ENCODE measurements around the gene PSMB9. TPM values are rescaled to one million over a fixed set of nuclear protein-coding genes. Genes with fewer than 3 reads are reported as not detected.

Gene PSMB9
- total and polyA plus RNA-seq, 2 of the 4 experiments (the other 2 are of a cell fraction): 9.0 to 12.8 TPM

DNA sequence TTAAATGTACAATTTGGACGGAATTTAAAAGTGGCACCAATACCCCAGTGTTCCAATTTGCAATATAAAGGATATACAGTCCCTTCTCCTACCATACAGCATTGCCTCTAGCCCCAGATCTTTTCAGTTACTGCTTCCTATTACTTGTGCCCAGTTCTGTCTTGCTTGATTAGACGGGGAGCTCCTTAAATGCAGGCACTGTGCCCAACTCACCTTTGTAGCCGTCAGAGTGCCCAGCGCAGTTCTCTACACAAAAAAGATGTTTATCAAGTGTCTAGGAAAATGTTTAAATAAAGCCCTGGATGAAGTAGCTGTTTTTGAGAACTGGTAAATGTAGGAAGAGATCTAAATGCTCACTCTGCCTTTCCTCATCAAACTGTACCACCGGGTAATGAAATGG lies 23.1 kb upstream of the PSMB9 start:
- Histone ChIP-seq H3K4me3 (ENCODE audit: insufficient read depth, low read depth, low read length) (no peak overlapping the region), H4K91ac (ENCODE audit: insufficient read depth, low read depth, low read length) (no peak overlapping the region), H3K4me2 (ENCODE audit: low read depth, low read length) (no peak overlapping the region), H3K36me3 (ENCODE audit: control insufficient read depth, insufficient read depth, low read length) (peaks cover 31% of the 10 kb centered on the region), H4K8ac (ENCODE audit: low read depth in 2 of 2, low read length in 2 of 2) (no peak overlapping the region), H3K56ac (ENCODE audit: extremely low read depth, insufficient read depth, low read length) (no peak overlapping the region), H4K20me1 (ENCODE audit: insufficient read depth, low read length) (no peaks in the 10 kb centered on the region), H3K4ac (ENCODE audit: low read depth, low read length) (no peak overlapping the region), H3K79me1 (ENCODE audit: low read depth in 1 of 2, low read length in 2 of 2) (no peaks in the 10 kb centered on the region), H3K27ac (ENCODE audit: insufficient read depth, low read length) (no peak overlapping the region), H3K9ac (ENCODE audit: low read depth, low read length) (no peak overlapping the region), H4K5ac (ENCODE audit: low read depth, low read length) (no peak overlapping the region), H2AK5ac (ENCODE audit: low read depth, low read length) (no peak overlapping the region), H3K27me3 (ENCODE audit: control insufficient read depth, insufficient read depth, low read length) (no peaks in the 10 kb centered on the region), H2BK5ac (ENCODE audit: low read depth, low read length, poor library complexity, severe bottlenecking) (no peak overlapping the region), H3K14ac (replicated peaks; ENCODE audit: low read depth, low read length) (no peak overlapping the region), H3K18ac (ENCODE audit: low read depth, low read length) (no peak overlapping the region), H2AFZ (replicated peaks; ENCODE audit: low read length, poor library complexity) (no peak overlapping the region), H3K9me3 (ENCODE audit: control insufficient read depth, insufficient read depth, low read length) (no peaks in the 10 kb centered on the region), H2AK9ac (replicated peaks; ENCODE audit: low read depth, low read length, poor library complexity) (no peak overlapping the region), H2BK15ac (ENCODE audit: low read depth, low read length) (no peak overlapping the region), H3K4me1 (ENCODE audit: control insufficient read depth, insufficient read depth, low read length) (peaks cover 2% of the 10 kb centered on the region; the same call in 1 of the 2 replicates), H3K9me1 (ENCODE audit: insufficient read depth, low read length) (no peaks in the 10 kb centered on the region), H2BK20ac (ENCODE audit: low read depth, low read length) (no peak overlapping the region), H3K23ac (ENCODE audit: low read depth, low read length) (no peak overlapping the region), H2BK120ac (ENCODE audit: low read depth, low read length) (no peak overlapping the region)
- intact Hi-C loops (cut with micrococcal nuclease): no loop called here
- CTCF ChIA-PET: interaction anchor here (0.9 kb wide), 1 partner anchor 37 kb away, joined by 3 read pairs; no protein-coding TSS in a partner anchor
- in situ Hi-C loops (cut with MboI; ENCODE audit: low sequenced_read_pairs): no loop called here
- dilution Hi-C loops (cut with HindIII; ENCODE audit: low sequenced_read_pairs, unreplicated experiment): no loop called here
- WGBS, 2 experiments (ENCODE audit: extremely low coverage in 2 of 2, insufficient read length in 1 of 2): 78% methylated on average over 1 of the region's 5 CpGs; no CpG with 5 or more reads in 1 of the 2 experiments
- ATAC-seq (ENCODE audit: low read depth) (no peak), DNase-seq (no peak)
- BruUV-seq (replicated peaks): no TSS peak
- POLR2A ChIA-PET (ENCODE audit: unreplicated experiment): no interaction called here
- TF ChIP-seq MAZ (IDR thresholded peaks at IDR 0.05; ENCODE audit: borderline replicate concordance, low read depth, low read length) (no peak), MXI1 (IDR thresholded peaks at IDR 0.05; ENCODE audit: borderline replicate concordance, low read depth, low read length) (no peak), CHD1 (IDR thresholded peaks at IDR 0.05; ENCODE audit: low read depth, low read length) (no peak), RAD21 (IDR thresholded peaks at IDR 0.05; ENCODE audit: low read length) (no peak), SMC3 (IDR thresholded peaks at IDR 0.05; ENCODE audit: low read depth, low read length) (no peak), POLR2A (IDR thresholded peaks at IDR 0.05; ENCODE audit: low read depth, low read length) (no peak), FOS (IDR thresholded peaks at IDR 0.05; ENCODE audit: low read depth, low read length) (no peak), NFE2L2 (IDR thresholded peaks at IDR 0.05; ENCODE audit: low read depth, low read length) (no peak), BHLHE40 (IDR thresholded peaks at IDR 0.05; ENCODE audit: low read depth, low read length) (no peak)

Data from IMR-90 (cell line).